Endothelial cell of umbilical vein (primary cell): ENCODE measurements around the gene RMRP.

ENCODE experiments used
- EZH2 ChIP-seq: IDR thresholded peaks from 2 replicates; pipeline ENCODE4 v1.6.1; 2012; ENCODE audit warnings: borderline replicate concordance, low read depth, mild to moderate bottlenecking, moderate library complexity, low read length, inconsistent platforms; ENCODE audit not compliant: severe bottlenecking
- FOS ChIP-seq: IDR thresholded peaks from 2 replicates; pipeline ENCODE4 v1.6.1; 2011; ENCODE audit warnings: mild to moderate bottlenecking, low read length, moderate library complexity, borderline replicate concordance; ENCODE audit not compliant: insufficient read depth
- JUN ChIP-seq: IDR thresholded peaks from 2 replicates; pipeline ENCODE4 v1.6.1; 2011; ENCODE audit warnings: borderline replicate concordance, low read depth; ENCODE audit not compliant: insufficient read length, insufficient read depth
- MAX ChIP-seq: IDR thresholded peaks from 2 replicates; pipeline ENCODE4 v1.6.1; 2011; ENCODE audit not compliant: insufficient read depth, insufficient read length
- POLR2A ChIP-seq: IDR thresholded peaks from 2 replicates; pipeline ENCODE4 v1.6.1; 2012; ENCODE audit warnings: low read depth, mild to moderate bottlenecking, control low read depth, low read length
- POLR2AphosphoS5 ChIP-seq: IDR thresholded peaks from 2 replicates; pipeline ENCODE4 v1.6.1; 2012; ENCODE audit warnings: low read depth, mild to moderate bottlenecking, control low read depth, low read length, moderate library complexity; ENCODE audit not compliant: insufficient read depth
- TF ChIP-seq, protein P1 (sequence below), 2 donors: IDR thresholded peaks; 1 replicate in 1 of 2; 2 replicates in 1 of 2; pipeline ENCODE4 v1.5.1; 2011; ENCODE audit warnings: low read length in 2 of 2, mild to moderate bottlenecking in 2 of 2, moderate library complexity in 2 of 2, control low read depth in 1 of 2, inconsistent platforms in 1 of 2, low read depth in 1 of 2; ENCODE audit not compliant: insufficient read depth in 1 of 2; ENCODE audit errors: extremely low read depth in 1 of 2

DNA sequence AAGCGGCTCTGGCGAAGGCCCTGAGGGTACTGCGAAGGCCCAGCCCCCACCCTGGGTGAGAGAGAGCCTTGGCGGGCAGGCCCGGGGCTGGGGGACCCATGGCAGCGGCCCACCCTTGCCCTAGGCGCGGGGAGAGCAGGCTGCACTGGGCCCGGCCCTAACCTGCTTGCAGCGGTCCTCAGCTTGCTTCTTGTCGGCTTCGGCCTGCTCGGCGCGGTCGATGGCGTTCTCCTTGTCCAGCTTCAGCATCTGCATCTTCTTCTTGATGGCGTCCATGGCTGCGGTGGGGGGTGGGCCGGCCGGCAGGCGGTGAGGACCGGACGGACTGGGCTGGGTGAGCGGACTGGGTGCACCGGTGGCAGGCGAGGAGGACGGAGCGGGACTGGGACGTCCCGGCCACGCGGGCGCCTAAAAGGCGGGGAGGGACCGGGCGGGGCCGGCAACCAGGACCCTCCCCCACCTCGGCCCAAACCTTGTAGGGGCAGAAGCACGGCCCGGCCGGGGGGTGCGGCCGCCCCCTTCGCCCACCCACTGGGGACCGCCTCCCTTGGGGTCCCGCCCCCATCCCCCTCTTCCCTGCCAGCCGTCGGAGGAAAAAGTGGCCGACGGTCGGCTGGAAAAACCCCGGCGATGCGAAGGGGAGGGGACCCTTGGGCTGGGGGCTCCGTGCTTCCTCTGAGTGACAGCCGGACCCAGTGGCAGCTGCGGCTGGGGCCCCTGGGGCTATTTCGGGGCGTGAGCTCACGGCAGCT is 31.9 kb upstream of the RMRP start, which contains the start of gene TPM2:
- TF ChIP-seq, protein P1, sequence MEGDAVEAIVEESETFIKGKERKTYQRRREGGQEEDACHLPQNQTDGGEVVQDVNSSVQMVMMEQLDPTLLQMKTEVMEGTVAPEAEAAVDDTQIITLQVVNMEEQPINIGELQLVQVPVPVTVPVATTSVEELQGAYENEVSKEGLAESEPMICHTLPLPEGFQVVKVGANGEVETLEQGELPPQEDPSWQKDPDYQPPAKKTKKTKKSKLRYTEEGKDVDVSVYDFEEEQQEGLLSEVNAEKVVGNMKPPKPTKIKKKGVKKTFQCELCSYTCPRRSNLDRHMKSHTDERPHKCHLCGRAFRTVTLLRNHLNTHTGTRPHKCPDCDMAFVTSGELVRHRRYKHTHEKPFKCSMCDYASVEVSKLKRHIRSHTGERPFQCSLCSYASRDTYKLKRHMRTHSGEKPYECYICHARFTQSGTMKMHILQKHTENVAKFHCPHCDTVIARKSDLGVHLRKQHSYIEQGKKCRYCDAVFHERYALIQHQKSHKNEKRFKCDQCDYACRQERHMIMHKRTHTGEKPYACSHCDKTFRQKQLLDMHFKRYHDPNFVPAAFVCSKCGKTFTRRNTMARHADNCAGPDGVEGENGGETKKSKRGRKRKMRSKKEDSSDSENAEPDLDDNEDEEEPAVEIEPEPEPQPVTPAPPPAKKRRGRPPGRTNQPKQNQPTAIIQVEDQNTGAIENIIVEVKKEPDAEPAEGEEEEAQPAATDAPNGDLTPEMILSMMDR (IDR thresholded peaks at IDR 0.05; ENCODE audit: extremely low read depth in 1 of 2, insufficient read depth in 1 of 2, low read depth in 1 of 2, low read length in 2 of 2) = no peak
- TF ChIP-seq JUN = no peak
- TF ChIP-seq POLR2AphosphoS5 = peak; percentile 97
- peak; percentile 98 for TF ChIP-seq POLR2A
- no peak for TF ChIP-seq EZH2
- no peak for TF ChIP-seq MAX
- no peak for TF ChIP-seq FOS
